ENCODE results near the gene EFHC1. TPM values are rescaled to one million over a fixed set of nuclear protein-coding genes. Genes with fewer than 3 reads are reported as not detected.

Gene EFHC1
- total and polyA plus RNA-seq, 10 donors: 9.3 to 40.3 (median 16.8) TPM

DNA sequence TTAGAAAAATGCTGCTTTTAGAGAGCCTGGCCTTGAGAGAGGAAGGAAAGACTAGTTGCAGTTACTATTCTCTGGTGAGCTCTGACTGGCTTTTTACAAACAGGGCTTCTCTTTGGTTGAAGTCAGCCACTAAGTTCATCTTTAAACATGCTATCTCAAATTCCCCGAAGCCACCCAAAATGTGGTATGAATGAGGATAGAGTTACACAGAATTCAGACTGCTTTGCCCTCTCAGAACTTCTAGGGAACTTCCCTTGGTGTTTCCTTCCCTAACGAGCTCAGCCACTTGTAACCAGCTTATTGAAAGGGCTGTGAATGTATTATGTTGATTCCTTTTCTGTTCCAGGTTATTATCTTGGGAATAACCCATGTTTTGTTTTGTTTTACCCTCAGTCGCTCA lies 73.5 kb downstream of the EFHC1 start:
- Histone ChIP-seq H3K27ac (peak overlapping the region in 6 of 8 donors; percentile 1 to 86 (median 42)), H3K9me3 (peaks cover 0 to 7% (median 4%) of the 10 kb centered on the region in 8 donors), H3K36me3 (peaks cover 0 to 13% (median 0%) of the 10 kb centered on the region in 6 donors), H3K4me1 (peaks cover 4 to 57% (median 14%) of the 10 kb centered on the region in 6 donors), H3K27me3 (replicated peaks in 1 of 7) (no peaks in the 10 kb centered on the region), H3K4me3 (no peak overlapping the region)
- 39 to 53% (median 41%) methylated on average over 3 of the region's 3 CpGs for WGBS, 5 donors
- intact Hi-C loops (cut with DNase I; ENCODE audit: low total_unique reads): no loop called here
- TF ChIP-seq POLR2AphosphoS5 (IDR thresholded peaks at IDR 0.05): no peak
- TF ChIP-seq, protein P1, sequence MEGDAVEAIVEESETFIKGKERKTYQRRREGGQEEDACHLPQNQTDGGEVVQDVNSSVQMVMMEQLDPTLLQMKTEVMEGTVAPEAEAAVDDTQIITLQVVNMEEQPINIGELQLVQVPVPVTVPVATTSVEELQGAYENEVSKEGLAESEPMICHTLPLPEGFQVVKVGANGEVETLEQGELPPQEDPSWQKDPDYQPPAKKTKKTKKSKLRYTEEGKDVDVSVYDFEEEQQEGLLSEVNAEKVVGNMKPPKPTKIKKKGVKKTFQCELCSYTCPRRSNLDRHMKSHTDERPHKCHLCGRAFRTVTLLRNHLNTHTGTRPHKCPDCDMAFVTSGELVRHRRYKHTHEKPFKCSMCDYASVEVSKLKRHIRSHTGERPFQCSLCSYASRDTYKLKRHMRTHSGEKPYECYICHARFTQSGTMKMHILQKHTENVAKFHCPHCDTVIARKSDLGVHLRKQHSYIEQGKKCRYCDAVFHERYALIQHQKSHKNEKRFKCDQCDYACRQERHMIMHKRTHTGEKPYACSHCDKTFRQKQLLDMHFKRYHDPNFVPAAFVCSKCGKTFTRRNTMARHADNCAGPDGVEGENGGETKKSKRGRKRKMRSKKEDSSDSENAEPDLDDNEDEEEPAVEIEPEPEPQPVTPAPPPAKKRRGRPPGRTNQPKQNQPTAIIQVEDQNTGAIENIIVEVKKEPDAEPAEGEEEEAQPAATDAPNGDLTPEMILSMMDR (IDR thresholded peaks at IDR 0.05 in 8 of 11, conservative IDR thresholded peaks at IDR 0.05 in 3 of 11): no peak
- no peak for DNase-seq

DNA sequence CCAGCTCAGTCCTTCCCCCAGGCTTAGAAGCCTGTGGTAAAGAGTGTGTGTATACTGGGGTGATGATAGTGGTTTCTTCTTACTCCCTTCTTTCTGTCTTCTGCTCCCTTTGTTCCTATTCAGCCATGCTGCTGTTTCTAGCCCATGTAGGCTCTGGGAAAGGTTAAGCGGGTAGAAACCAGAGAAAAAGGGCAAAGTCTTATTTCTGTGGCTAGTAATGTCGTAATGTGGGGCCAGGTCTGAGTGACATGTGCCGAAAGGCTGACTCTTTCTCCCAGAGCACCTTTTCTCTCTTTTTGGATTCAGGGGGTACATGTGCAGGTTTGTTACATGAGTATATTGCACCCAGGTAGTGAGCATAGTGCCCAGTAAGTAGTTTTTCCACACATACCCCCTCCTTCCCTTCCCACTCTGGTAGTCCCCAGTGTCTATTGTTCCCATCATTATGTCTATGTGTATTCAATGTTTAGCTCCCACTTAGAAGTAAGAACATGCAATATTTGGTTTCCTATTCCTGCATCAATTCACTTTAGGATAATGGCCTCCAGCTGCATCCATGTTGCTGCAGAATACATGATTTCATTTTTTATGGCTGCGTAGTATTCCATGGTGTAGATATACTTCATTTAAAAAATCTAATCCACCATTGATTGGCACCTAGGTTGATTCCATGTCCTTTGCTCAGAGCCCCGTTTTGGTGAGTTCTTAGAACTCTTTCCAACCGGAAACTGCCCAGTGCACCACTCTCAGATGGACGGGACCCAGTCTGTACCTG lies 74.3 kb downstream of the EFHC1 start:
- TF ChIP-seq POLR2AphosphoS5 (IDR thresholded peaks at IDR 0.05) (no peak), POLR2A (IDR thresholded peaks at IDR 0.05) (no peak)
- TF ChIP-seq, protein P1 (IDR thresholded peaks at IDR 0.05 in 8 of 11, conservative IDR thresholded peaks at IDR 0.05 in 3 of 11): no peak
- H3K27ac ChIP-seq: peak overlapping the region in 4 of 8 donors; percentile 32 to 88 (median 84)
- intact Hi-C loops (cut with DNase I; ENCODE audit: low total_unique reads): no loop called here
- H3K4me3 ChIP-seq: no peak overlapping the region
- no peaks in the 10 kb centered on the region for H3K27me3 ChIP-seq (replicated peaks in 1 of 7)
- H3K9me3 ChIP-seq: peaks cover 0 to 7% (median 4%) of the 10 kb centered on the region in 8 donors
- WGBS, 5 donors: 96 to 99% (median 96%) methylated on average over 7 of the region's 7 CpGs
- no peak for DNase-seq
- H3K36me3 ChIP-seq: peaks cover 0 to 14% (median 0%) of the 10 kb centered on the region in 6 donors
- H3K4me1 ChIP-seq: peaks cover 4 to 55% (median 14%) of the 10 kb centered on the region in 6 donors

DNA sequence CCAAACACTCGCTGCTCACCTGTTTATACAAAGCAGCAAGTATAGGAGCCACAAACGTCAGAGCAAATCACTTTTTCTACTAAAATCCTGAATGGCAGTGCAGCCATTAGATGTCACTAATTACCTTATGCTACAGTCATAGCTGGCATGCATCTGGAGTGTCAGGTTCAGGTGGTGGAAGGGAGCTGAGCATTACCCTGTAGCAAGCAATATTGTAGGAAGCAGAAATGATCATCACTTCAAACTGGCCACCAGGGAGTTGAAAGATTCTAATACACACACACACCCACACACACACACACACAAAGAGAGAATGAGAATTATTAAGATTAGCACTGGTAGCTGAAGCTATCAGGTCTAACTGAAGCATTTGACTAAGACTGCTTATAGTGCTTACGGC lies 75.8 kb downstream of the EFHC1 start:
- Histone ChIP-seq H3K27me3 (replicated peaks in 1 of 7) (no peaks in the 10 kb centered on the region), H3K27ac (peak overlapping the region in 5 of 8 donors; percentile 4 to 88 (median 82)), H3K36me3 (peaks cover 0 to 28% (median 0%) of the 10 kb centered on the region in 6 donors), H3K4me3 (no peak overlapping the region), H3K9me3 (peaks cover 0 to 7% (median 4%) of the 10 kb centered on the region in 8 donors), H3K4me1 (peaks cover 2 to 41% (median 11%) of the 10 kb centered on the region in 6 donors)
- intact Hi-C loops (cut with DNase I; ENCODE audit: low total_unique reads): no loop called here
- 73 to 80% (median 77%) methylated on average over 3 of the region's 3 CpGs for WGBS, 5 donors
- TF ChIP-seq POLR2AphosphoS5 (IDR thresholded peaks at IDR 0.05) (no peak), POLR2A (IDR thresholded peaks at IDR 0.05) (no peak)
- TF ChIP-seq, protein P1 (IDR thresholded peaks at IDR 0.05 in 8 of 11, conservative IDR thresholded peaks at IDR 0.05 in 3 of 11): no peak
- DNase-seq: no peak

DNA sequence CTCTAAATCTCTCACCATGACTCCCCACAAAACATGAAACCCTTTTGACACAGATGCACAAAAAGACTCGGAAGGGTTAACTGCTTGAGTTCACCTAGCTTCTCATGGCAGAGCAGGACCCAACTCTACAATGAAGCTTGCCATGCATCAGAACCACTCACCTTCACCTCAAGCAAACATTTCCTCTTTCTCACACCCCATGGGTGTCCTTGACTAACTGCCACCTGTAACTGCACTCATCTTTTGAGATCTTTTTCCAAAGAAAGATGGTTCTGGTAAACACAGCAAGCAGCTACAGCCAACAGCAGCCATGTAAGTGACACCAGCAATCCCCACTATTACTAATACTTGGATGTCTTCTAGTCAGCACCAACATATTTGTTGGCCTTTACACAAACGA lies 76.5 kb downstream of the EFHC1 start:
- peaks cover 0 to 7% (median 4%) of the 10 kb centered on the region in 8 donors for H3K9me3 ChIP-seq
- H3K27me3 ChIP-seq (replicated peaks in 1 of 7): no peaks in the 10 kb centered on the region
- no peak overlapping the region for H3K4me3 ChIP-seq
- WGBS, 5 donors: 56 to 84% (median 76%) methylated on average over 2 of the region's 2 CpGs
- DNase-seq: no peak
- TF ChIP-seq POLR2AphosphoS5 (IDR thresholded peaks at IDR 0.05): no peak
- TF ChIP-seq, protein P1 (IDR thresholded peaks at IDR 0.05 in 8 of 11, conservative IDR thresholded peaks at IDR 0.05 in 3 of 11): no peak
- TF ChIP-seq POLR2A (IDR thresholded peaks at IDR 0.05): no peak
- peaks cover 0 to 34% (median under 1%) of the 10 kb centered on the region in 6 donors for H3K36me3 ChIP-seq
- H3K27ac ChIP-seq: peak overlapping the region in 6 of 8 donors; percentile 5 to 88 (median 76)
- H3K4me1 ChIP-seq: peaks cover 0 to 37% (median 11%) of the 10 kb centered on the region in 6 donors
- intact Hi-C loops (cut with DNase I; ENCODE audit: low total_unique reads): no loop called here
